HG03103 (cell line): Measurements from ENCODE around the gene TFPT.

Experiments
- ATAC-seq: cut with Tn5 transposase; IDR thresholded peaks from one replicate; pipeline ENCODE4 v1.9.1; 2021; ENCODE audit warnings: low read depth; ENCODE audit not compliant: unreplicated experiment

TFPT gene

DNA sequence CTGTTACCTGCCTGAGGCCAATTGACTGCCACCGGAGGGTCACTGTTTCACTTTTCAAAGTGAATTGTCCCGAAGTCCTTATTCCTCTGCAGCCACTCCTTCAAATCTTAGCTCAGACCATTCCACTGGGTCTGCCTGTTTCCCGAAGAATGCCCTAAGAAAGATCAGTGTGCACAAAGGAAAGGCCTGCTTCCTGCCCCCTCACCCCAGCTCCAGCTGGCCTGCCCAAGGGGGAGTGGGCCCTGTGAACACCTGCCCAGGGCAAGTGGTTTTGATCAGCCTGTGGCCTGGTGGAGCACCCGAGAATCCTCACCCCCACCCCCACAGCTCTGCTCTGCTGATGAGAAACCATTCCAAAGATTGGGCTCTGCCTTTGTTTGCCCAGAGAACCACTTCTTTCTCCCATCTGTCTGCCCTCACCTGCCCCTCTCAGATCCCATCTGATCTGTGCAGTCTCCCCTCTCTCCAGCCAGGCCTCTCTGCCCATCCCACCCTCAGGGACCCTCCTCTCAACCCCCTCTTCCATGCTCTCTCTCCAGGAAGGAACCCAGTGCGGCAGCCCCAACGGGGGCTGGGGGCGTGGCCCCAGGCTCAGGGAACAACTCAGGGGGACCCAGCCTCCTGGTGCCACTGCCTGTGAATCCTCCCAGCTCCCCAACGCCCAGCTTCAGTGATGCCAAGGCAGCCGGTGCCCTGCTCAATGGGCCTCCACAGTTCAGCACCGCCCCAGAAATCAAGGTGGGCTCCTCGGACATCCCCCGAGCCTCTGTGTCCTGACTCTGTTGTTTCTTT, 33.8 kb upstream of the TFPT start:
- no peak for ATAC-seq

DNA sequence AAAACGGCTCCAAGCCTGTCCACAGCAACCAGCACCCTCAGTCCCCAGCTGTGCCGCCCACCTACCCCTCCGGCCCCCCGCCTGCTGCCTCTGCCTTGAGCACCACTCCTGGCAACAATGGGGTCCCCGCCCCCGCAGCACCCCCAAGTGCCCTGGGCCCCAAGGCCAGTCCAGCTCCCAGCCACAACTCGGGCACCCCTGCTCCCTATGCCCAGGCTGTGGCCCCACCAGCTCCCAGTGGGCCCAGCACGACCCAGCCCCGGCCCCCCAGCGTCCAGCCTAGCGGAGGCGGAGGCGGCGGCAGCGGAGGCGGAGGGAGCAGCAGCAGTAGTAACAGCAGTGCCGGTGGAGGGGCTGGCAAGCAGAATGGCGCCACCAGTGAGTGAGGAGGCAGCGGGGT, 32.7 kb upstream of the TFPT start:
- no peak for ATAC-seq

DNA sequence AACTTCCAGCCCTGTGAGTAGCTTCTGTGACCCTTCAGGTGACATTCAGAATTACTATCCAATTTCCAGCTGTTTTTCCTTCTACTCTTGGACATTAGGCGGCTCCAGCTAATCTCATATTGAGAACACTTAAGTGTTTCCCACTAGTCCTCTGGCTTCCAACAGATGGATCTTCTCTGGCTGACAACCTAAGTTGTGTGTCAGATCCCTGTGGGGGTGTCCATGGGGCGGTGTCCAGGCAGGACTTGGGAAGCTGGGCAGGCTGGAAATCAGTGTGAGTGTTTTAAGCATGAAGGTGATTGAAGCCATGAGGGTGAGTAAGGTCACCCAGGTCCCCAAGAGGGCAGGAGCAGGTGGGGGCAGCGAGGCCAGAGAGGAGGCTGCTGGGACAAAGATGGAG, 32.2 kb upstream of the TFPT start:
- no peak for ATAC-seq

DNA sequence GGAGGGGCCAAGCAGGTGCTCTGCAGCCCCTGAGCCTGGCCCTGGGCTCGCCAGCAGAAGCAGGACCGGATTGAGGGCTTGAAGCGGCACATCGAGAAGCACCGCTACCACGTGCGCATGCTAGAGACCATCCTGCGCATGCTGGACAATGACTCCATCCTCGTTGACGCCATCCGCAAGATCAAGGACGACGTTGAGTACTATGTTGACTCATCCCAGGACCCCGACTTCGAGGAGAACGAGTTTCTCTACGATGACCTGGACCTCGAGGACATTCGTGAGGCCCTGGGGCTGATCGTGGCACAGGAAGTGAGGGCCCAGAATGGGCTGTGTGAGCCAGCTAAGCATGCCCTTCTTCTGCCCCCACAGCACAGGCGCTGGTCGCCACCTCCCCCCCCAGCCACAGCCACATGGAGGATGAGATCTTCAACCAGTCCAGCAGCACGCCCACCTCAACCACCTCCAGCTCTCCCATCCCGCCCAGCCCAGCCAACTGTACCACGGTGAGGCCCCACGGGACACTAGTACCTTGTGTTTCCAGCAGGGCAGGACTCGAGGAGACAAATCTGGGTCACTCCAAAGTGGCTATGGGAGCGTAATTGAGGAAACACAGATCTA, 30.2 kb upstream of the TFPT start:
- no peak for ATAC-seq

DNA sequence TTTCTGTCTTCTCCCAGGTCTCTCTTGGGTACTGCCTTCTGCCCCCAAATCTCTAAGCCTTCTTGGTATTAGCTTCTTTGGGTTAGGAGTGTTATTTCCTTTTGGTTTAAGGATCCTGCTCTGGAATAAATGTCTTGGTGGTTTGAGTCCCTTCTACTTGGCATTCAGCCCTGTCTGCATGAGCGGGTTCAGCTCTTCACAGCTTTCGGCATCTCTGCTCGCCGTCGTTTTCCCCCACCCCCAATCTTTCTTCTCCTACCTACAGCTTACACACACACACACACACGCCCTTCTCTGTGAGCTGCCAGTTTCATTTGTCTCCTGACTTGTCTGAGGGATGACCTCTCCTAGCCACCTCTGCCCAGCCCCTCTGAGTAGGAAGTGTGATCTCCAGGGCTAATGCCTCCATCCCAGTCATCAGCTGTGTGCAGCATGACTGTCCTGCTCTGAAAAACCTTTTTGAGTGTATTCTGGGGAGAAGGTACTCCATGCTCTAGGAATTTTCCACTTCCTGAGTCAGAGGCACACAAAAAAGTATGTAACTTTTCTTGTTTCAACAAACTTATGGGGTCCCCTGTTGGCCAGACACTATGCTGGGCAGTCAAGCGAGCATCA, 26.8 kb upstream of the TFPT start:
- ATAC-seq = no peak

DNA sequence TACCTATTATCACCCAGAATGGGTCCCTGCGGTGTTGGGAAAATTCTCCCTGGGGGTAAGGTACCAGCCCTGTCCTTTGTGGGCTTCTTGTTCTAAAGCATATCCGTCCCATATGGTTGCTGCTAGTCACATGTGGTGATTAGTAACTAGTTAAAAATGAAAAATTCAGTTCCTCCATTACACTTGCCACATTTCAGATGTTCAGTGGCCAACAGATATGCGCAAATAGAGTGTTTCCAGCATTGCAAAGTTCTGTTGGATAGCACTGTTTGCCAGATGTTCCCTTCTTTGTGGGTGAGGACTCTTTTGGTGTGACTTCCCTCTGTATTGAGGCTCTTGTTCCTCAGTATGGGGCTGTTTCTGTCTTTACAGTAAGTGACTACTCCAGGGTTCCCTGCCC, 25.9 kb upstream of the TFPT start:
- ATAC-seq = no peak

DNA sequence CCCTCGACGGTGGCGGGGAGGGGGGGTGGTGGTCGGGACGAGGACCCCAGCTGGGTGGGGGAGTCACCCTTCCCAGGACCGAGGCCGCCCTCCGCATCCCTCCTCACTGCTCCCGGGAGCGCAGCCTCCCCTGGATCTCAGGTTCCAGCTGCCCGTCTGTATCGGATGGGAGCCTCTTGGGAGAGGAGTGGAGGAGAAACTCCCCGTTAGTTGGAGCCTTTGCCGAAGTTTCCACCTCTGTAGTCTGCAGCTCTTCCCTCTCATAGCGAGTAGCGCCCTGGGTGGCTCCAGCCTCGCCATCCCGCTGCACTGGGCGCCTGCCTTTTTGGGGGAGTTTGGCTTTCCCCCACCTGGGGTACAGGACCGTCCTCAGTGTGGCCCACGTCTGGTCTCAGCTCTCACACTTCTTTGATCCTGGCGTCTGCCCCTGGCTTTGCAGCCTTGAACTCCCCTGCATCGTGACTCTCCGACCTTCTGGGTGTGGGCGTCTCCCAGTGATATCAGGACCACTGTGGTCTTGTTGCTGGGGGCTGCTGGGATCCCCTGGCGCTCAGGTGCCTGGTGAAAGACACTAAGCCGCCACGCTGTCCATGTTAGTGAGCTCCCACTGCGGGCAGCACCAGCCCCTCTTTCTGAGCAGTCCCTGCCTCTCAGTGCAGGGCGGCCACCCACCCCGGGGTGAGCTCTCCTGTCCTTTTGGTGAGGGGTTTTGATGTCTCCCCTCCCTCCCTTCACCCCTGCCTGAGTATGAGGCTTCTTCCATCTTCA, 23.2 kb upstream of the TFPT start:
- no peak for ATAC-seq

DNA sequence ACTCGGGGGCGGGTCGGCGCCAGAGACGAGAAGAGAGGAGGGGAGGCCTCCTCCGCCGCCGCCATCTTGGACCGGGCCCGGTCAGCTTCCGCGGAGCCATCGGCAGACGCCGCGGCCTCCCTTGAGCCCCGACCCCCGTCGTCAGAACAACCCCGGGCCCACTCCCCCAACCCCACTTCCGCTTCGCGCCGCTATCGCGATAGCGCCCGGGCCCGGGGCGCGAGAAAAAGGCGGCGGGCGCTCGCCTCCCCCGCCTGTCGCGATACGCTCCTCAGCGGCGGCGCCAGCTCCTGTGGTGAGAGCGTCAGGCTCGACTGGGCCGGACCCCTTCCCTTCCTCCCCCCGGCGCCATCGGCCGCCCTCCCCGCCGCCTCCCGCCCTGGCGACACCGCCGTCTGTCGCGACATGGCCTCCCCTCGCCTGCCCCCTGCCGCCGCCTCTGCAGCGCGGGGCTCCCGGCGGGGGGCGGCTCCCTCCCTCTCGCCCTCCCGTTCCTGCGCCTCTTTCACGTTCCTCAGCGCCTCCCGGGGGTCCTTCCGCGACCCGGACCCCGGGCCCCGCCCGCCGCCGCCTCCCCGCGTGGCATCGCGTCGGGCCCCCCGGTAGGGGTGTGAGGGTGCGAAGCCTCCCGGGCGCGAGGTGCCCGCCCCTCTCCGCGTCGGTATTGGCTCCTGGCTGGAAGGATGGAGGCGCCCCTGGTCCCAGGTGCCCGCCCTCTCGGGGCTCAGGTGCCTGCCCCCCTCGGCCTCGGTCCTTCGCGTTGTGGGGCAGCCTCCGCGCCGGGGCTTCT, 22.4 kb upstream of the TFPT start, which contains the start of gene CNOT3:
CNOT3 (plus strand) TSS at position 64 of the 790 bp plus-strand sequence. CDS start 5,217 bp downstream, outside the sequence.
- no peak for ATAC-seq

DNA sequence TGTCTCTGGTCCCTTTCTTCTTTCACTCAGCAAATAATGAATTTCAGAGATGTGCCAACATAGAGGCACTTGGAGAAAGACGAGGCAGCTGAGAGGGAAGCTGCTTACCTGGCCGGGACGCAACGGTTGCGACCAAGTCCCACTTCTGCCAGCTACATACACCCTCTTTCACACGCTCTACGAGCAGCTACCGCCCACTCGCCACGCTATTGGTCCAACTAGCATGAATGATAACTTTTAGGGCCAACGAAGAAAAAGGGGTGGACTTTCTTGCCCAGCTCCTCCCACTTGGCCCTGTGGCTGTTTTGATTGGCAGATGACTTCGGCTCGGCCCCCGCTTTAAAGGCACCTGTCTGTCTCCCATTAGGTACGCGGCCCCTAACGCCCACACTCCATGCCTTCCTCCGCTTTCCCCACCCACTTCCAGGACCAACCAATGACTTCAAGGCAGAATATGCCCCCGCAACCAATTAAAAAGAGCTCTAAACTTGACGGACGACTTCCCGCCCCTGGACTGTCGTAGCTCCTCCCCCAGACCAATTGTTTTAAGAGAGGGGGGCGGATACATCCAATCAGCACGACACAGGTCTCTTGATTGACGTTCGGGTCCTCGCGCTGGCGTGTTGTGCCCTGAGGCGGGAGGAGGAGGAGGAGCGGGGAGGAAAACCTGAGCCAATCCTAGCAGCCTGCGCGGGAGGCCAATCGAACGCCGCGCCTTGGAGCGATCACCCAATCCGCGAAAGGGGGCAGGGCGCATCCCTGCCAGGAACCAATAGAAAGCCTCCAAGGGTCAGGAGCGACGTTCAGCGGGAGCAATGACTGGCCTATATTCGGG, 21.6 kb upstream of the TFPT start:
- peak; percentile 73 for ATAC-seq

DNA sequence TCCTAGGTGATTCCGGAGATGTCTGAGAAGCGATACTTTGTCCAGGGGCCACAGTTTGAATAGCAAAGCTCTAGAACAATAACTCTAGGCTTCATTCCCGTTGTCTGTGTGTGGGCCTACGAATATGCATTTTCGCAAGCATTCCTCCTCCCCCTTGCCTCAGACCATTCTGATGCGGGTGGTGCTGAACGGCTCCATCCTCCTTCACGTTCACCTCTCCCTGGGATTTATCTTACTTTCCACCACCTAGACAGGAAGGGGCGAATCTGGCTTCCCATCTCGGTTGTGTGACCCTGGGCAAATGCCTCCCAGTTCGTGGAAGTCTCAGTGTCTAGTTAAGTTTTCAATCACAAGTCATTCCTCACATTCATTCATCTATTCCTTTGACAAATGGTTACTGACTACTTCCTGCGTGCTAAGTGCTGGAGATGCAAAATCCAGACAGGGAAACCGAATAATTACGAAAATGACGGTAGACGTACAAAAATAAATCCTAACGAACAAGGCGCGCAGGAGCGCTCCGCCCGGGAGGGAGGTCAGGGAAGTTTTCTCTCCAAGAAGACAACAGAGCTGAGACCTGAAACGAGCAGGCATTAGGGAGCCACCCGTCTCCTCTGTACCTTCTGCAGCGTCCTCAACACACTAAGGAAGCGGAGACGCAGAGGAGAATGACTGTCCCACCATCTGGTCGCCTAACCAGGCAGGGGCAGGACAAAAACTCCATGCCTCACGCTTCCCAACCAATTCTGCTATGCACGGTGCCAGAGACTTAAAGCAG, 20.8 kb upstream of the TFPT start:
- no peak for ATAC-seq

DNA sequence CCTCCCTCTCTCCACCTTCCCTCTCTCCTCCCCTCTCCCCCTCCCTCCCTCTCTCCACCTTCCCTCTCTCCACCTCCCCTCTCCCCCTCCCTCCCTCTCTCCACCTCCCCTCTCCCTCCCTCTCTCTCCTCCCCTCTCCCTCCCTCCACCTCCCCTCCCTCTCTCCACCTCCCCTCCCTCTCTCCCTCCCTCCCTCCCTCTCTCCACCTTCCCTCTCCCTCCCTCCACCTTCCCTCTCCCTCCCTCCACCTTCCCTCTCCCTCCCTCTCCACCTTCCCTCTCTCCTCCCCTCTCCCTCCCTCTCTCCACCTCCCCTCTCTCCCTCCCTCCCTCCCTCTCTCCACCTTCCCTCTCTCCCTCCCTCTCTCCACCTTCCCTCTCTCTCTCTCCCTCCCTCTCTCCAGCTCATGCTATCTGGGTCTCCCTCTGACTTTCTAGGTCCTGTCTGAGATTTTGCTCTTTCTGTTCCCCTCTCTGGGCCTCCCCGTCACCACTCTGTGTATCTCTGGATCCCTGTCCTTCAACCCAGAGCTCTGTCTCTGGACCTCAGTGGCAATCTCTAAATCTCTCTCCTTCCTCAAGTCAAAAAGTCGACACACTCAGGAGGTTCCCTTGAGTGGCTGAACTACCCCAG, 18.6 kb upstream of the TFPT start:
- ATAC-seq = no peak

DNA sequence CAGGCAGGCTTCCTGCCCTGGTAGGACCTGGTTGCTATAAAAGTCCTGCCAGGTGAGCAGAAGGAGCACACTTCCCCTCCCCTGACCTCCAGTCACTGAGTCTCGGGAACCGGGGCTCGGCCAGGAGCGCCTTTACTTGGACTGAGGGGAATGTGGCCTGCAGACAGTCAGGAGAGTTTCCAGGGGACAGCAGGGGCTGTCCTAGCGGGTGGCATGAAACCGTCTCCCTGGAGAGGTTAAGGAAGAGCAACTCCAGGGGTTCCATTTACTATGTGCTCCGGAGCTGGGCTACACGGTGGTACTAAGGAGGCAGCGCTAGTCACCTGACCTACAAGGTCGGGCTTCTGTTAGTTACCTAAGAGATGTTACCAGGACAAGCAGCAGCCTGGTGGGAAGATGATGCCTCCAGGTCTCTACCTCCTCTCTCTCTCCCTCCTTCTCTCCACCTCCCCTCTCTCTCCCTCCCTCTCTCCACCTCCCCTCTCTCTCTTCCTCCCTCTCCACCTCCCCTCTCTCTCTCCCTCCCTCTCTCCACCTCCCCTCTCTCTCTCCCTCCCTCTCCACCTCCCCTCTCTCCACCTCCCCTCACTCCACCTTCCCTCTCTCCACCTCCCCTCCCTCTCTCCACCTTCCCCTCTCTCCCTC, 18.0 kb upstream of the TFPT start:
- ATAC-seq = no peak

DNA sequence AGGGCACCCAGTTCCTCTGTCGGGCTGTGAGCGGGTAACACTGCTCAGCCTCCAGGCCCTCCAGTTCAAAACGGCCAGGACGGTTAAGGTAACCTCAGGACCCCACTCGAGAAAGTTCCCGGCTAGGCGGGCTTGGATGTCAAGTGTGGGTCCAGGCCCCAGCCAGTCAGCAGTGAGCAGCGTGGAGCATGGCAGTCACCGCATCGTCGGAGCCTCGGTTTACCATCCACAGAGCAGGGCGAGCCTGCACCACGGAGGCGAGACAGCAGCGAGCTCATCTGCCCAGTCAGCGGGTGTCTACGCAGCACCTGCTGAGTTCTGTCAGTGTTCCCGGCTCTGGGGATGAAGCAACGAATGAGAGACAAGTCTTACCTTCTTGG, 14.2 kb upstream of the TFPT start:
- ATAC-seq = no peak

DNA sequence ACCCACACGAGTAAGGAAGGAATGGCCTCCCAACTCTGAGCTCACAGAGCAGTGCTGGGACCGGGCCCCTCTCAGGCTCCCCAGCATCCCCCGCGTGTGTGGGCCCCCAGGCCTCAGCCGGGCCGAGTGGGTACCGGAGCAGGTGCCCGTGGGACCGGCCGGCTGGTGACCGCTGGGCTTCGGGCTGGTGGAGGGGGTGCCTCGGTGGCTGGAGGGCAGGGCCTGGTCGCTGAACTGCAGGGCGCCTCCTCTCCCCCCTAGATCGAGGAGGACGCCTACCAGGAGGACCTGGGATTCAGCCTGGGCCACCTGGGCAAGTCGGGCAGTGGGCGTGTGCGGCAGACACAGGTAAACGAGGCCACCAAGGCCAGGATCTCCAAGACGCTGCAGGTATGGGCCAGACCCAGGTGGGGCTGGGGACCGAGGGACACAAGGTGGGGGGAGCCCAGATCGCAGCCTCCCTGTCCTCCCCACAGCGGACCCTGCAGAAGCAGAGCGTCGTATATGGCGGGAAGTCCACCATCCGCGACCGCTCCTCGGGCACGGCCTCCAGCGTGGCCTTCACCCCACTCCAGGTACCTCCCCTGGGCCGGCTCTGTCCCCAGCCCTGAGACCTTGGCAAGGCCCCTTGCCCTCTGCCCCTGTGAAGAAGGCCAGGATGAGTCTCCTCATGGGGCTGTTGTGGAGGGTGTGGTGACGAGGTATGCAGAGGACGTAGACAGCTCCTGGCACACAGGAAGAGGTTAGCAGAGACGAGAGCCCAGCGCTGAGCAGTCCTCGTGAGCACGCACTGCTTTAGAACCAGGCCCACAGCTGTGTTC, 13.5 kb upstream of the TFPT start:
- no peak for ATAC-seq

DNA sequence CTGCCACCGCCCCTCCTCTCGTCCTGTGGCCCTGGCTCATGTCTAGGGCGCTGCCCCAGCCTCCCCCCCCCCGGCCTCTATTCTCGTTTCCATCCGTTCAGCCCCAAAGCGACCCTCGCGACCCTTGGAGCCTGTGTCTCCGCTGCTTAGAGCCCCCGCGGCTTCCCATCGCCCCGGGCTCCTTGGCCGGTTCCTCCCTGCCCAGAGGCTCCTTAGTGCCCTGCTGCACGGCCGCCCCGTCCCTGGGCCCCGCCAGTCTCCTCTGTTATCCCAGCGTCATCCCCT, 12.9 kb upstream of the TFPT start:
- no peak for ATAC-seq

DNA sequence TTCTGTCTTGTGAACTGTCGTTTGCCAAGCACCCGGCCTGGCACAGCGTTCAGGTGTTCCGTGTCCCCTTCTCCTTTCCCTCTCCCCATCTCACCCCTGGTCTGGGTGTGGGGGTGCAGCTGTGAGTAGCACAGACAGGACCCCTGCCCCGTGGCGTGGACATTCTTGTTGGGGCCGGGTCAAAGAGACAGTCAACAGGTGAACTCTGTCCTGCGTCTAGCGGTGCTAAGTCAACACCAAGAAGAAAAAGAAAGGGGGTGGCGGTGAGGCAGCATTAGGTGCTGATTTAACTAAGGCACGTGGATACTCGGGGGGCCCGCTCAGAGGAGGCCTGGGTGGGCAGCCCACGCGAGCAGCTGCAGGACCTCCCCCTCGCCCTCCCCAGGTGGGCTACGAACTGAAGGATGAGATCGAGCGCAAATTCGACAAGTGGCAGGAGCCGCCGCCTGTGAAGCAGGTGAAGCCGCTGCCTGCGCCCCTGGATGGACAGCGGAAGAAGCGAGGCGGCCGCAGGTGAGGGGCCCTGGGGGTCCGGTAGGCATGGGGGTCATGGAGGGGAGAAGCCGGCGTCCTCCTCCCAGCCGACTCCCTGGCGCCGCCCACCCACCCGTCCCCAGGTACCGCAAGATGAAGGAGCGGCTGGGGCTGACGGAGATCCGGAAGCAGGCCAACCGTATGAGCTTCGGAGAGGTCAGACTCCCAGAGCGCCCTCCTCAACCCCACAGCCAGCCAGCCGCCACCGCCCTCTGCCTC, 12.4 kb upstream of the TFPT start:
- no peak for ATAC-seq

DNA sequence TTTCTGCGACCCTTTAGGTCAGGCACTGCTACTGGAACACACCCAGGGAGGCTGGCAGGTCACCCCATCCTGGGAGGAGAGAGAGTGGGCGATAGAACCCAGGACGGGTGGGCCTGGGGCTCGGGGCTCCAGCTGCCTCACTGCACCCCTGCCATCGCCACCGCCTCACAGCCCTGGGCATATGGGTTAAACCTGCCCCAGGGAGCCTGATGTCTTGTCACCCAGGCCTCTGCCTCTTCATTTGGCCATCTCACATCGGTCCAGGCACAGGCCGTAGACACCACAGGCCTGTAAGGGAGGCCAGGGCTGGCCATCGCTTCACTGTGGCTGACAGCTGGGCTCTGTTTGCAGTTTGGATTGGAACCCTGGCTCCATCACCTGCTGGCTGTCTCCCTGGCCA, 10.3 kb upstream of the TFPT start:
- ATAC-seq = no peak
